Measurements from ENCODE around the gene EPHX1.

GRCh38 chr1:225880636-225881035 lies 70.7 kb downstream of the EPHX1 start:
- TF ChIP-seq POLR2AphosphoS5 (IDR thresholded peaks at IDR 0.05; ENCODE audit: low read depth, low read length) (no peak), TAF1 (IDR thresholded peaks at IDR 0.05; ENCODE audit: borderline replicate concordance, insufficient read depth, low read length) (no peak), REST (IDR thresholded peaks at IDR 0.05; ENCODE audit: insufficient read depth in 1 of 2, low read depth in 2 of 2, low read length in 2 of 2) (no peak), SIN3A (IDR thresholded peaks at IDR 0.05; ENCODE audit: borderline replicate concordance, insufficient read depth, low read length) (no peak), FOXP2 (optimal IDR thresholded peaks at IDR 0.05; ENCODE audit: borderline replicate concordance, extremely low read depth, extremely low read length, insufficient read depth) (no peak)
